Left ventricle myocardium inferior (tissue), 1 donor: ENCODE measurements around the gene GAB3. TPM values are rescaled to one million over a fixed set of nuclear protein-coding genes. Genes with fewer than 3 reads are reported as not detected.

Experiments
- DNase-seq: peaks from one replicate; pipeline ENCODE4 v3.0.0-alpha.2; 2020
- H3K27ac ChIP-seq: fragments of 200-600 bp; replicated peaks from 2 replicates; pipeline ENCODE4 v1.8.0; 2021
- H3K27me3 ChIP-seq: fragments of 200-600 bp; 2 replicates; pipeline ENCODE4 v1.8.0; 2021; ENCODE audit warnings: low read depth
- H3K36me3 ChIP-seq: fragments of 200-600 bp; 2 replicates; pipeline ENCODE4 v1.8.0; 2021
- H3K4me1 ChIP-seq: fragments of 200-600 bp; 2 replicates; pipeline ENCODE4 v1.8.0; 2021
- H3K4me3 ChIP-seq: fragments of 200-600 bp; 2 replicates; pipeline ENCODE4 v1.8.0; 2021; ENCODE audit warnings: mild to moderate bottlenecking, moderate library complexity
- H3K9me3 ChIP-seq: fragments of 200-600 bp; replicated peaks from 2 replicates; pipeline ENCODE4 v1.8.0; 2021
- CTCF ChIP-seq: fragments of 200-600 bp; IDR thresholded peaks from 2 replicates; pipeline ENCODE4 v1.8.0; 2021; ENCODE audit warnings: antibody characterized with exemption, mild to moderate bottlenecking, borderline replicate concordance
- intact Hi-C: fragments of 100-400 bp; cut with micrococcal nuclease; formaldehyde crosslinking; loops from one replicate; pipeline ENCODE4 v1.11.0; 2022
- long read RNA-seq: library from polyadenylated mRNA; unstranded; transcript quantifications from one replicate; pipeline ENCODE4 v2.0.0, GENCODE V29; 2021
- total RNA-seq: library from RNA; stranded (reverse); fragmentation: NEBNext Ultra II Directional; extraction: Animal tissue kit (Norgen Biotek cat#: 25700); gene quantifications from one replicate; pipeline ENCODE4 v1.2.1, GENCODE V29; 2021
- donor health status: DM: no; HTN: yes; CAD: no; lungs with severe emphysema.

GAB3 gene, protein sequence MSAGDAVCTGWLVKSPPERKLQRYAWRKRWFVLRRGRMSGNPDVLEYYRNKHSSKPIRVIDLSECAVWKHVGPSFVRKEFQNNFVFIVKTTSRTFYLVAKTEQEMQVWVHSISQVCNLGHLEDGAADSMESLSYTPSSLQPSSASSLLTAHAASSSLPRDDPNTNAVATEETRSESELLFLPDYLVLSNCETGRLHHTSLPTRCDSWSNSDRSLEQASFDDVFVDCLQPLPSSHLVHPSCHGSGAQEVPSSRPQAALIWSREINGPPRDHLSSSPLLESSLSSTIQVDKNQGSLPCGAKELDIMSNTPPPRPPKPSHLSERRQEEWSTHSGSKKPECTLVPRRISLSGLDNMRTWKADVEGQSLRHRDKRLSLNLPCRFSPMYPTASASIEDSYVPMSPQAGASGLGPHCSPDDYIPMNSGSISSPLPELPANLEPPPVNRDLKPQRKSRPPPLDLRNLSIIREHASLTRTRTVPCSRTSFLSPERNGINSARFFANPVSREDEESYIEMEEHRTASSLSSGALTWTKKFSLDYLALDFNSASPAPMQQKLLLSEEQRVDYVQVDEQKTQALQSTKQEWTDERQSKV
- total RNA-seq = 14.8 TPM
- long read RNA-seq, full-length matches to known transcripts = 6 of 30 reads
- long read RNA-seq, partial matches to known transcripts = 5 of 30 reads
- long read RNA-seq, other reads (novel, unspliced or antisense) = 19 of 30 reads

GRCh38 chrX:154750301-154751202 lies at the start of gene GAB3:
TSS of gene GAB3 (minus strand) at chrX:154751077. CDS start at chrX:154751025, 52 bp downstream.
- intact Hi-C loops = no loop called here

DNA sequence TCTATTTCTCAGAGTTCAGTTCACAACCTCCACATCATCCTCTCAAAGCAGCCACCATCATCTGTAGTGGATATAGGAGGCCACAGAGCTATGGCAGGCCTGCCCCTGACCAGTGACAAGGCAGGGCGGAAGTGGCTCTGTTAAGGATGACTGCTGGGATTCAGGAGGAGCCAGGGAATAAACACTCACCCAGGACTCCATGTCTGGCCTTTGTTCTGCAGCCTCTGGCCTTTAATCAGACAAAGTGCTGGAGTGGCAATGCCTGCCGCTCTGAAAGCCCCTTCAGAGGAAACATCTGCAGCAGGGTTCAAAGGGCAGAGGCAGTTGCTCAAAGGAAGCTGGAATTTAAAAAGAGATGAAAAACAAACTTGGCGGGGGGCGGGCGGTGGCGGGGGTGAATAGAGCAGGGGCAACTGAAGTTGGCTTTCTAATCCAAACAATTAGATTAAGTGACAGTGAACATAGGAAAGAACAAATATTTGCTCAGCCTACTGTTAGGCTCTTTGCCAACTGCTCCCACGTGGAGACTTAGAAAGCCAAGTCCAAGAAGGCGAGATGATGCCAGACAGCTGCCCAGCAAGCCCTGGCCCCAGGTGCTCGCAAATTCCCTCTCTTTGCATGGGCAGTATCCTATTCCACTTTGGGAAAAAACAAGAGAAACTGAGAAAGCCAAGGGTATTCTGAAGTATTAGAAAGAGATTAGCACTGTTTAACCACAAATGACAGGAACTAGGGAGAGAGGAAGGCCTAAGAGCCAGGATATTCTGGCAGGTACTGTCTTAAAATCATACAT lies 48.9 kb upstream of the GAB3 start:
- TF ChIP-seq CTCF = no peak
- Histone ChIP-seq H3K27ac (peak overlapping the region; percentile 19), H3K4me1 (peaks cover 32% of the 10 kb centered on the region), H3K36me3 (no peaks in the 10 kb centered on the region), H3K27me3 (no peaks in the 10 kb centered on the region), H3K9me3 (no peaks in the 10 kb centered on the region), H3K4me3 (no peak overlapping the region)
- DNase-seq = no peak
- intact Hi-C loops = no loop called here

More at GRCh38 chrX:154750301-154751202, at the start of gene GAB3:
- no peaks in the 10 kb centered on the region for H3K27me3 ChIP-seq
- DNase-seq = peak; percentile 52
- H3K36me3 ChIP-seq = no peaks in the 10 kb centered on the region
- peaks cover 30% of the 10 kb centered on the region for H3K4me1 ChIP-seq
- no peak for TF ChIP-seq CTCF
- H3K27ac ChIP-seq = peak within 1 kb of the TSS; percentile 95
- peaks cover 2% of the 10 kb centered on the region for H3K9me3 ChIP-seq
- peak within 1 kb of the TSS; percentile 76 for H3K4me3 ChIP-seq

- Histone ChIP-seq H3K27me3 (no peaks in the 10 kb centered on the region), H3K4me3 (no peak overlapping the region), H3K4me1 (peaks cover 20% of the 10 kb centered on the region), H3K36me3 (no peaks in the 10 kb centered on the region), H3K27ac (no peak overlapping the region), H3K9me3 (no peaks in the 10 kb centered on the region)
- intact Hi-C loops = no loop called here
- no peak for TF ChIP-seq CTCF
- DNase-seq = no peak
Measured at GRCh38 chrX:154797006-154797405, 46.1 kb upstream of the GAB3 start.

DNA sequence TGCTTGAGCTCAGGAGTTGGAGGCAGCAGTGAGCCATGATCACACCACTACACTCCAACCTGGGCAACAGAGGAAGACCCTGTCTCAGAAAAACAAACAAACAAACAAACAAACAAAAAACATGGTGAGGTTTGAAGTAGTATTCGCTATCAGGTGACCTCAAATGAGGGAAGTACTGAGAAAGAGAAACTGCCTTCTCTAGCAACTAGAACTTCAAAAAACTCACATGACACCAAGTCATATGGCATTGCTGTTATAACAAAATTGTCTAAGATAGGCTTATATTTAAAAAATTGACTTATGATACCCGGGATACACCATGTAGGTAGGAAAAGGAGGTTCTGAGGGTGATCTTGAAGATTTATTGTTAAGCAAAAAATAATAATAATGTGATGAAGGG lies 44.1 kb upstream of the GAB3 start:
- Histone ChIP-seq H3K36me3 (no peaks in the 10 kb centered on the region), H3K4me1 (peaks cover 8% of the 10 kb centered on the region), H3K9me3 (no peaks in the 10 kb centered on the region), H3K27ac (no peak overlapping the region), H3K27me3 (no peaks in the 10 kb centered on the region), H3K4me3 (no peak overlapping the region)
- DNase-seq = no peak
- intact Hi-C loops = no loop called here
- TF ChIP-seq CTCF = no peak
